NCI-H345 (cell line): ENCODE data around the gene SOS1.
"Not testable (repeated sequence)": the region's sequence is repeated elsewhere in the genome, so short reads cannot be mapped to it uniquely, and the experiment has no call there.

Experiments used
- DNase-seq: peaks from one replicate; lab custom pipeline; 2025; lab: John Stamatoyannopoulos, UW

Gene SOS1

GRCh38 chr2:38968021-38968420 lies 152.8 kb downstream of the SOS1 start:
- DNase-seq, result no peak

GRCh38 chr2:38966678-38967077 lies 154.2 kb downstream of the SOS1 start:
- DNase-seq, result no peak

DNA sequence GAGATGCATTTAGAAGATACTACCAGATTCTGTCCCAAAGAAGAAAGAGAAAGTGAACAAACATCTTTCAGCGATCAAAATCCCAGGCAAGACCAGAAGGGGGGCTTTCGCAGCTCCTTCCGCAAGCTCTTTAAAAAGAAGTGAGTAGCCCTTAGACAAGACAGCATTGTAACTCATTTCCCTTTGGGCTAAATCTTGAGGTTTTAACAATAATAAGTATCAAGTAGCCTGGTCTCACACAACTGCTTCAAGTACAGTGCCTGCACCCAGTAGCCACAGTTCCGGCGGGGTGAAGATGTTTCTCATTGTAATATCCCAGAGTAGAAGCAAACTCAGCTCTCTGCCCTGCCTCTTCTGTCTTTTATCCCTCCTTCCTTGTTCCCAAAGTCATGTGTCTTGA lies 154.8 kb downstream of the SOS1 start:
- DNase-seq, result no peak

GRCh38 chr2:38960609-38961320 lies 160.1 kb downstream of the SOS1 start:
- DNase-seq, result no peak

DNA sequence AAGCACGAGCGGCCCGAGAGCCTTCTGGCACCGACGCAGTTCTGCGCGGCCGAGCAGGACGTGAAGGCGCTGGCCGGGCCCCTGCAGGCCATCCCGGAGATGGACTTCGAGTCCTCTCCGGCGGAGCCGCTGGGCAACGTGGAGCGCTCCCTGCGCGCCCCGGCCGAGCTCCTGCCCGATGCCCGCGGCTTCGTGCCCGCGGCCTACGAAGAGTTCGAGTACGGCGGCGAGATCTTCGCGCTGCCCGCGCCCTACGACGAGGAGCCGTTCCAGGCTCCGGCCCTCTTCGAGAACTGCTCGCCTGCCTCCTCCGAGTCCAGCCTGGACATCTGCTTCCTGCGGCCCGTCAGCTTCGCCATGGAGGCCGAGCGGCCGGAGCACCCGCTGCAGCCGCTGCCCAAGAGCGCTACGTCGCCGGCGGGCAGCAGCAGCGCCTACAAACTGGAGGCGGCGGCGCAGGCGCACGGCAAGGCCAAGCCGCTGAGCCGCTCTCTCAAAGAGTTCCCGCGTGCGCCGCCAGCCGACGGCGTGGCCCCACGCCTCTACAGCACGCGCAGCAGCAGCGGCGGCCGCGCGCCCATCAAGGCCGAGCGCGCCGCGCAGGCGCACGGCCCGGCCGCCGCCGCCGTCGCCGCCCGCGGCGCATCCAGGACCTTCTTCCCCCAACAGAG lies 160.8 kb downstream of the SOS1 start:
- DNase-seq, result no peak

DNA sequence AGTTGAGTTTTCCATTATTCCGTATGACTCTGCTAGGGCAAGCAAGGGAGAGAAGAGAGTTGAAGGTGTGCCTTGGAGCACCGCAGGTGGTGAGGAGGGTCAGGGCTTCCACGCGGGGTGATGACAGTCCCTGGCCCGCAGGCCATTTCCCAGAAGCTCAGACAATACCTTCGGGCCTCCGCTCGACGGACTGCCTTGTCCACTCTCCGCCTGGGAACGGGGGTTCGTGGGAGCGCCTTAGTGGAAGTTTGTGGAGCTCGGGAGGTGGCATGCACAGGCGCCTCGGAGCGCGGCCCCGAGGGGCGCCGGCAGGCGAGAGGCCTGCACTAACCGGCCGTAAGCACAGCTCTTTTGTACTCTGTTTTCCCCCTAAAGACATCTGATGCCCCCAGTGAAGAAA lies 161.4 kb downstream of the SOS1 start:
- no peak for DNase-seq

GRCh38 chr2:38957972-38958371 lies 162.9 kb downstream of the SOS1 start:
- no peak for DNase-seq

DNA sequence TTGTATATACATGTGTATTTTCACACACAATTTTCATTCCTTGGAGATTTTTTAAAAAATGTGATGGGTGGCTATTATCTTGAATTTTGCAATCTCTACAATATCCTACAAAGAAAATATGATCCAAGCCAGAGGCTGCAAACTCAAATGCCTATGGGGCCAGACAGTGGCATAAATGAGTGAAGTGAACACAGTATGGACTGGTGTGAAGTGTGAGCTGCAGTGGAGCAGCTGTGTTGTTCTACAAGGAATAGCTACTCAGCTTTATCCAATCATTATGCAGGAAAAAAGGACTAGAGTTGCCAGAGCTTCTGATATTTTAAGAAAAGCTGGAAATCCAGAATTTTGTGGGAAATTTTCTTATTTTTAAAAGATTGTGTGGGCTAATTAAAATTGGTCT lies 169.1 kb downstream of the SOS1 start:
- DNase-seq, result no peak

DNA sequence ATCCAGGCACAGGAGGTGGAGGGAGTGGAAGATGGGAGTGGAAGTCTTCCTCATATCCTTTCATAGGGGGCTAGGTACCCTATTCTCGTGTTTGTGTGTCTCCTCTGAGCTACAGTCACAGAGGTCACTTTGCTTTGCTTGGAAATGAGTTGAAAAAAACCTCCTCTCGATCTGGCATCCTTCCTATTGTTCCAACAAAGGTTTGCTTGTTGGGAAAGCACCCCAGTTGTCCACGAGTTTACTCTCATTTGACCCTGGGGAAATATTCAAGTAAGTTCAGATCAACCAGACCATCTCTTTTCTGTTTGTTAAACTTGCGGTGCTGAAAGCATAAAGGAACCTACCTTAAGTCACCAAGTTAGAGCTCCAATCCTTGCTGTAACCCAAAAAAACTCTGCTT lies 171.9 kb downstream of the SOS1 start:
- no peak for DNase-seq

GRCh38 chr2:38948387-38948882 lies 172.4 kb downstream of the SOS1 start:
- no peak for DNase-seq

DNA sequence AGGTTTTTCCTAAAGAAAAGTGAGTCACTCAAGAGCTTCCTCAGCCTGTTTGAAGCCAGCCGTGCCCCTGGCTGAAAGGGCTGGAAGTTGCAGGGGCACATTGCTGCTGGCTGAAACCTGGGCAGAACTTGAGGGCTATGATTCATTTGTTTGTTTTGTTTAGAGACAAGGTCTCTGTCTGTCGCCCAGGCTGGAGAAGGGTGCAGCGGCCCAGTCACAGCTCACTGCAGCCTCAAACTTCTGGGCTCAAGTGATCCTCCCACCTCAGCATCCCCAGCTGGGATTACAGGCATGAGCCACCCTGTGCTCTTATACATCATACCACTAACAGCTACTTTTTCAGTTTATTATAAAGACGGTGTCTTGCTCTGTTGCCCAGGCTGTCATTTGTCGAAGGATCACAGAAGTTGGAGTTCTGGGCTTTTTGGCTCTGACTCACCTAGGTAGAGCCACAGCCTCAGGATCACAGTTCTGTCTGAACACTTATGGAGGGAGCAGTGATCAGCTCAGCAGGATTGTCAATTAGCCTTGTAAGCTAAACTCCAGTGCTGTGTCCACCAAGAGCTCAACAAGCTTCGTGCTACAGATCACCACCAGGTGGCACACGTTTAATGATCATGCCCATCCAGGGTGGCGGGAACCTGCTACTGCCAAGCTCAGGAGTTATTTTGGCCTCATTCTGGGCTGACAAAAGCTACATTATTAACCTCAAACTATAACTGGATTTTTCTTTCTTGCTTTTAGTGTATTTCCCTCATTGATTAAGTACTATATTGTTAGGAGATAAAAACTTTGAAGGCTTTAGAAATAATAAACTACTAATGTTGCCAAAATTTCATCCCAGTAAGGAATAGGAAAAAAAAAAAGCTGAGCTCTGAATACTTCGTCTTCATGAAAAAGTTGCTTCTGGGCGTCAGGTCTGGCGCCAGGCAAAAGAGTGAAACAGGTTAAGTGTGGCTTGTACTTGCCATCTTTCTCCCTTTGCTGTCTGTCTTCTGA lies 173.3 kb downstream of the SOS1 start:
- DNase-seq, result peak; percentile 72

DNA sequence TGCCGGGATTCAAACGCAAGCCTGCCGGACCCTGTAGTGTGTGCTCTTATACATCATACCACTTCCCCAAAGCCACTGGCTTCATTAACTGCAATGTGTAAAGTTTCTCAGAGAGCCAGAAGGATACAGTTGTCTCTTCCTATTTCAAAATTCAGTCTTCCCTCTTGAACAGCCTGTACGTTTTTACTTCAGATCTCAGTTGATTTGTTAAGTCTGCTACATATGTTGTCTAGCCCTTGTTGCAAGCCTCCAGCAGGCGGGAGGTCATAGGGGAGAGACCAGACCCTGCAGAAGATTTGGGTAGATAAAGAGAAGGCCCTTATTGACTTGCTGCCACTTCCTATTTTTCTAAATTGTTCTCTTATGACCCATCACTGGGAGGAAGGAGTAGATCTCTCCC lies 174.9 kb downstream of the SOS1 start:
- no peak for DNase-seq

DNA sequence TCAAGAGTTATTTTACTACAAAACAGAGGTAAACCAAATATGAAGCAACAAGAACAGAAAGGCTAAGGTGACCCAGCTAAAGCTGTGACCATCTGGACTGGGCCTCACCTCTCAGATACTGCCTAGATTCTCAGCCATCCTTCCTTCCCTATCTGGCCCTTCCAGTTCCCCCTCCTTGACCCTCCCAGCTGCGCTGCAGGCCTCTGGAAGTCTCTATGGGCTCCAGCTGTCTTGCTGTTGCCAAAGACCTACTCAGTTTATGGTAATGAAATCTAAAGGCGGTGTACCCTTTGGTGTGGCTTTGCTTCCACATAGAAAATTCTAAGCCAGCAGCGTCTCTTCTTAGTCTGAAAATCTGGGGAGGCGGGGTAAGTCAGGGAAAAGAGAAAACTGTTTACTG lies 175.5 kb downstream of the SOS1 start:
- no peak for DNase-seq

GRCh38 chr2:38943784-38944183 lies 177.1 kb downstream of the SOS1 start:
- no peak for DNase-seq

DNA sequence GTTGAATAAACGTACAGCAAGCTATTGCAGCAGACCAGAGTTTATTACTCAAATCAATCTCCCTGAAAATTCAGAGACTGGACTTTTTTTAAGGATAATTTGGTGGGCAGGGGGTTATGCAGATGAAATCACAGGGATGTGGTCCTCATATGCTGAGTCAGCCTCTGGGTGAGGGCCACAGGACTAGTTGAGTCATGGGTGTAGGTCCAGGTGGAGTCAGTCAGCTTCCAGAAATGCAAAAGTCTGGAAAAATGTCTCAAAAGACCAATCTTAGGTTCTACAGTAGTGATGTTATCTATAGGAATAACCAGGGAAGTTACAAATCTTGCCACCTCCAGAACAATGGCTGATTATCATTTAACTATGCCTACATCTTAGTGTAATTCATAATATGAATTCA lies 180.1 kb downstream of the SOS1 start:
- no peak for DNase-seq

DNA sequence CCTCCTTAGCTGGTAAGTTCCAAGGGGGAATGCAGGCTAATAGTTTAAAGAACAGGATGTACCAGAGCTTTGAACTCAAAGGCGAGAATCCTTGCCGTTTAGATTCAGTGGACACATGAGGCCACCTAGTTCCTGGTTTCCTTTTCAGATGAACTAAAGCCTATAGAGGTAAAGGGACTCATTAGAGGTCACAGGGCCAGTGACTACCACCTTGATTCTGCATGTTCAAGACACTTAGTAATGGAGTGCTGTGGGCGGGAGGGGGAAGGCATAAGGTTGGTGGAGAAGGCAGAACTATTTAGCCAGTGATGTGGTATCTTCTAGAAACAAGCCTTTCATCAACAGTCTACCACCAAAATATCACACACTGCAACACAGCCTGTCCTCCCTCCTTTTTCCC lies 183.3 kb downstream of the SOS1 start:
- DNase-seq, result no peak

- DNase-seq, result not testable (repeated sequence)
Observed at GRCh38 chr2:38936516-38936915, 184.3 kb downstream of the SOS1 start.

- no peak for DNase-seq
Observed at GRCh38 chr2:38935568-38936172, 185.2 kb downstream of the SOS1 start.

GRCh38 chr2:38934742-38935141 lies 186.1 kb downstream of the SOS1 start:
- DNase-seq, result no peak

- no peak for DNase-seq
Observed at GRCh38 chr2:38933653-38934052, 187.2 kb downstream of the SOS1 start.

- DNase-seq, result no peak
Observed at GRCh38 chr2:38932586-38932985, 188.3 kb downstream of the SOS1 start.
